ENCODE measurements around the gene EVC2.

EVC2 gene

GRCh38 chr4:5632066-5632440 lies 76.3 kb downstream of the EVC2 start:
- no peak for ATAC-seq
- TF ChIP-seq ZC3H10 (CRISPR knock-in tag; IDR thresholded peaks at IDR 0.05) (no peak), ESRRG (CRISPR knock-in tag; IDR thresholded peaks at IDR 0.05) (no peak), CSRNP3 (CRISPR knock-in tag; IDR thresholded peaks at IDR 0.05) (no peak), ZFP3 (CRISPR knock-in tag; IDR thresholded peaks at IDR 0.05) (no peak), TCF4 (CRISPR knock-in tag; IDR thresholded peaks at IDR 0.05; ENCODE audit: borderline replicate concordance) (no peak), OSR1 (CRISPR knock-in tag; IDR thresholded peaks at IDR 0.05) (no peak), ZFP30 (CRISPR knock-in tag; IDR thresholded peaks at IDR 0.05) (no peak)

GRCh38 chr4:5631352-5632065 lies 76.8 kb downstream of the EVC2 start:
- TF ChIP-seq ZFP30 (CRISPR knock-in tag; IDR thresholded peaks at IDR 0.05) (no peak), ZNF8 (CRISPR knock-in tag; IDR thresholded peaks at IDR 0.05) (no peak), PPARA (CRISPR knock-in tag; IDR thresholded peaks at IDR 0.05; ENCODE audit: borderline replicate concordance) (no peak), ZC3H10 (CRISPR knock-in tag; IDR thresholded peaks at IDR 0.05) (no peak), ZFP3 (CRISPR knock-in tag; IDR thresholded peaks at IDR 0.05) (no peak), TCF4 (CRISPR knock-in tag; IDR thresholded peaks at IDR 0.05; ENCODE audit: borderline replicate concordance) (no peak), PATZ1 (CRISPR knock-in tag; IDR thresholded peaks at IDR 0.05; ENCODE audit: borderline replicate concordance) (no peak), CREB5 (CRISPR knock-in tag; IDR thresholded peaks at IDR 0.05; ENCODE audit: low read depth) (no peak), CSDC2 (CRISPR knock-in tag; IDR thresholded peaks at IDR 0.05) (no peak), ARNTL (CRISPR knock-in tag; IDR thresholded peaks at IDR 0.05; ENCODE audit: borderline replicate concordance, low read depth) (no peak), OSR1 (CRISPR knock-in tag; IDR thresholded peaks at IDR 0.05) (no peak), CSRNP3 (CRISPR knock-in tag; IDR thresholded peaks at IDR 0.05) (no peak), BACH2 (CRISPR knock-in tag; IDR thresholded peaks at IDR 0.05; ENCODE audit: borderline replicate concordance) (no peak), SNAI2 (CRISPR knock-in tag; IDR thresholded peaks at IDR 0.05) (no peak), ZNF70 (CRISPR knock-in tag; IDR thresholded peaks at IDR 0.05) (no peak), RARB (CRISPR knock-in tag; IDR thresholded peaks at IDR 0.05) (no peak), ISL1 (CRISPR knock-in tag; IDR thresholded peaks at IDR 0.05) (no peak)
- no peak for ATAC-seq

- TF ChIP-seq CSRNP3 (CRISPR knock-in tag; IDR thresholded peaks at IDR 0.05) (no peak), RARB (CRISPR knock-in tag; IDR thresholded peaks at IDR 0.05) (no peak), SNAI2 (CRISPR knock-in tag; IDR thresholded peaks at IDR 0.05) (no peak)
- TF ChIP-seq, protein P1, sequence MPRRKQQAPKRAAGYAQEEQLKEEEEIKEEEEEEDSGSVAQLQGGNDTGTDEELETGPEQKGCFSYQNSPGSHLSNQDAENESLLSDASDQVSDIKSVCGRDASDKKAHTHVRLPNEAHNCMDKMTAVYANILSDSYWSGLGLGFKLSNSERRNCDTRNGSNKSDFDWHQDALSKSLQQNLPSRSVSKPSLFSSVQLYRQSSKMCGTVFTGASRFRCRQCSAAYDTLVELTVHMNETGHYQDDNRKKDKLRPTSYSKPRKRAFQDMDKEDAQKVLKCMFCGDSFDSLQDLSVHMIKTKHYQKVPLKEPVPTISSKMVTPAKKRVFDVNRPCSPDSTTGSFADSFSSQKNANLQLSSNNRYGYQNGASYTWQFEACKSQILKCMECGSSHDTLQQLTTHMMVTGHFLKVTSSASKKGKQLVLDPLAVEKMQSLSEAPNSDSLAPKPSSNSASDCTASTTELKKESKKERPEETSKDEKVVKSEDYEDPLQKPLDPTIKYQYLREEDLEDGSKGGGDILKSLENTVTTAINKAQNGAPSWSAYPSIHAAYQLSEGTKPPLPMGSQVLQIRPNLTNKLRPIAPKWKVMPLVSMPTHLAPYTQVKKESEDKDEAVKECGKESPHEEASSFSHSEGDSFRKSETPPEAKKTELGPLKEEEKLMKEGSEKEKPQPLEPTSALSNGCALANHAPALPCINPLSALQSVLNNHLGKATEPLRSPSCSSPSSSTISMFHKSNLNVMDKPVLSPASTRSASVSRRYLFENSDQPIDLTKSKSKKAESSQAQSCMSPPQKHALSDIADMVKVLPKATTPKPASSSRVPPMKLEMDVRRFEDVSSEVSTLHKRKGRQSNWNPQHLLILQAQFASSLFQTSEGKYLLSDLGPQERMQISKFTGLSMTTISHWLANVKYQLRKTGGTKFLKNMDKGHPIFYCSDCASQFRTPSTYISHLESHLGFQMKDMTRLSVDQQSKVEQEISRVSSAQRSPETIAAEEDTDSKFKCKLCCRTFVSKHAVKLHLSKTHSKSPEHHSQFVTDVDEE (CRISPR knock-in tag; IDR thresholded peaks at IDR 0.05), result no peak
- ATAC-seq, result no peak
Observed at GRCh38 chr4:5630762-5631161, 77.6 kb downstream of the EVC2 start.

All from SK-N-SH treated with all-trans-retinoic acid at 6 μM for 48 hours (cell line).